Mucosa of stomach (tissue), 1 donor: Measurements from ENCODE around the gene MAEA.
"Not testable (repeated sequence)": the region's sequence is repeated elsewhere in the genome, so short reads cannot be mapped to it uniquely, and the experiment has no call there.

Experiments used
- H3K27me3 ChIP-seq: one replicate; pipeline ENCODE4 v1.7.0; 2013; ENCODE audit warnings: mild to moderate bottlenecking, low read length; ENCODE audit not compliant: control insufficient read depth, insufficient read depth
- H3K36me3 ChIP-seq: one replicate; pipeline ENCODE4 v1.7.0; 2013; ENCODE audit warnings: low read length; ENCODE audit not compliant: control insufficient read depth, insufficient read depth
- H3K4me1 ChIP-seq: one replicate; pipeline ENCODE4 v1.7.0; 2013; ENCODE audit warnings: mild to moderate bottlenecking, low read length; ENCODE audit not compliant: control insufficient read depth, insufficient read depth
- H3K4me3 ChIP-seq: one replicate; pipeline ENCODE4 v1.7.0; 2013; ENCODE audit warnings: low read length
- H3K9ac ChIP-seq: one replicate; pipeline ENCODE4 v1.7.0; 2013; ENCODE audit warnings: mild to moderate bottlenecking, low read length, moderate library complexity
- H3K9me3 ChIP-seq: one replicate; pipeline ENCODE4 v1.7.0; 2013; ENCODE audit warnings: mild to moderate bottlenecking, low read length, moderate library complexity; ENCODE audit not compliant: control insufficient read depth
- donor health status: Pancreatic carcinoma.

Gene MAEA

GRCh38 chr4:1292703-1293011 lies 3.0 kb downstream of the MAEA start:
- not testable (repeated sequence) for H3K9ac ChIP-seq, H3K36me3 ChIP-seq, H3K4me3 ChIP-seq, H3K9me3 ChIP-seq, H3K27me3 ChIP-seq
- peaks cover 25% of the 10 kb centered on the region for H3K4me1 ChIP-seq

DNA sequence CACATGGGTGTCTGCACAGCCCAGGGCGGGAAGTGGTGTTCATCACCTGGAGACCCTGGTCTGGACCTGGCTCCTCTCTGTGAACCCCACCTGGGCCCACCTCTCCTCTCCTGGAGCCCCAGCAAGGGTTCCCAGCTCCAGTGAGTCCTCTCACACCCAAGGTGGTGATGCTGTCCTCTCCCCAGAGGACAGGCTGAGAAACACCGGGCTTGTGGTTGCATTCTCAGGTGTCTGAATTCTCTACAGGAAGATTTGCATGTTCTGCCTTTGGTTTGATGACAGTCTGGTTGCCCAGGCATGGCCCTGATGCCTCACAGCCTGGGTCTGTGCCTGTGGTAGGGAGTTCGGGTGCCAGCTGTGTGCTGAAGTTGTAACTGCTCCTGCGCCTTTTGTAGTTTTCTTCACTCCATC lies 3.8 kb downstream of the MAEA start:
- Histone ChIP-seq H3K4me1 (peaks cover 25% of the 10 kb centered on the region), H3K4me3 (no peak overlapping the region), H3K9ac (peak overlapping the region; percentile 43), H3K9me3 (no peaks in the 10 kb centered on the region), H3K36me3 (peaks cover 4% of the 10 kb centered on the region), H3K27me3 (no peaks in the 10 kb centered on the region)

DNA sequence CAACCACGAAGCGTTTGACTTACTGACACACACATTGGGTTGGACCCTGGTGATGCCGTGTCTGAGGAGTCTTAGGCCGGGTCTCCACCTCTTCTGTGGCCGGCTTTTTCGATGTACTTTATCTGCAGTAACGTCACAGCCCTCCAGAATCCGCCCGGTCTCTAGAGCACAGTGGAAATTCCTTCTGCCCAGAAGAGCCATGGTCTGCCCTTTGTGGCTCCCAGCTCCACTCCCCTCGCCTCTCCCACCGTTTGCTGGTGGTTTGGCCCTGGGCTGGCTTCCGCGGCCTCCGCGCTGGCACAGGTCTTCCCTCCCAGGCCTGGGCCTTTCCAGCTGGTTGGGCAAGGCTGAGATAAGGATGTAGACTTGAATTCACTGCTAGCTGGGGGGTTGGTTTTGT lies 4.3 kb downstream of the MAEA start:
- H3K4me1 ChIP-seq, result peaks cover 25% of the 10 kb centered on the region
- H3K27me3 ChIP-seq, result no peaks in the 10 kb centered on the region
- peak overlapping the region; percentile 43 for H3K9ac ChIP-seq
- H3K9me3 ChIP-seq, result no peaks in the 10 kb centered on the region
- no peak overlapping the region for H3K4me3 ChIP-seq
- H3K36me3 ChIP-seq, result peaks cover 4% of the 10 kb centered on the region

GRCh38 chr4:1294424-1294823 lies 4.7 kb downstream of the MAEA start:
- Histone ChIP-seq H3K4me3 (no peak overlapping the region), H3K9ac (no peak overlapping the region), H3K9me3 (no peaks in the 10 kb centered on the region), H3K27me3 (no peaks in the 10 kb centered on the region), H3K36me3 (peaks cover 4% of the 10 kb centered on the region), H3K4me1 (peaks cover 25% of the 10 kb centered on the region)

DNA sequence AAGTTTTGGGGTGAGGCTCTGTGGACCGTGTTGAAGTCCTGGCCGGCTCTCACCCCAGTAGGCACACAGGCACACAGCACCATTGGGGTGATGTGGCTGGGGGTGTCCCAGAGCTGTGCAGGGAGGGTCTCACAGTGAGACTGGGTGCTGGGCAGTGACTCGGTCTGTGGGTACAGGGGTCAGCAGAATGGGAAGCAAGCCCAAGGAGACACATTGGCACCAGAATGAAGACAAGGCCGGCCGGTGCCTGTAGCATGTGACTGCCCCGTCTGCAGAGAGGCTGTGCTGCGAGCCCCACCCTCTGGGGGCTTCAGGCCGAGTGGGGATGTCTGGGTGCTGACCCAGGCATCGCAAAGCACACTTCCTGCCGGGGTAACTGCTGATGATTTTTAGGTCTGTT lies 5.2 kb downstream of the MAEA start:
- Histone ChIP-seq H3K27me3 (no peaks in the 10 kb centered on the region), H3K9me3 (no peaks in the 10 kb centered on the region), H3K9ac (no peak overlapping the region), H3K36me3 (peaks cover 4% of the 10 kb centered on the region), H3K4me3 (no peak overlapping the region), H3K4me1 (peaks cover 25% of the 10 kb centered on the region)

DNA sequence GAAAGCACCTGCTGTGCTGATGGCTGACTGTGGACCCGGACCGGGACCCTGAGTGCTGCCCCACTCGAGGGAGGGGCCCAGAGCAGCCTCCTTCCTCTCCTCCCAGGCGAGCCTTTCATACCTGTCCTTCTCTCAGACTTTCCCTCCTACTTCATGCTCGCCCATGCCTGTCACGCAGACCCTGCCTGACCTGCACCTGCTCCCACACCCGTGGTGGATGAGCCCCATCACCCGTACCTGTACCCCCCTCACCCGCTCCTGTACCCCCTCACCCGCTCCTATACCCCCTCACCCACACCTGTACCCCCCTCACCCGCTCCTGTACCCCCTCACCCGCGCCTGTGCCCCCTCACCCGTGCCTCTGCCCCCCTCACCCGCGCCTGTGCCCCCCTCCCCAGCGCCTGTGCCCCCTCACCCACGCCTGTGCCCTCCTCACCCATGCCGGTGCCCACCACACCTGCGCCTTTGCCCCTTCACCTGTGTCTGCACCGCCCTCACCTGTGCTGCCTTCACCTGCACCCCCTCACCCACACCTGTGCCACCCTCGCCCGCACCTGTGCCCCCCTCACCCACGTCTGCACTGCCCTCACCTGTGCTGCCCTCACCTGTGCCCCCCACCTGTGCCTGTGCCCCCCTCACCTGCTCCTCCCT lies 5.8 kb downstream of the MAEA start:
- Histone ChIP-seq H3K4me1 (peaks cover 25% of the 10 kb centered on the region), H3K9ac (no peak overlapping the region), H3K4me3 (no peak overlapping the region), H3K36me3 (peaks cover 4% of the 10 kb centered on the region), H3K27me3 (no peaks in the 10 kb centered on the region), H3K9me3 (no peaks in the 10 kb centered on the region)

- Histone ChIP-seq H3K27me3 (no peaks in the 10 kb centered on the region), H3K9me3 (no peaks in the 10 kb centered on the region), H3K36me3 (peaks cover 4% of the 10 kb centered on the region), H3K4me3 (no peak overlapping the region), H3K9ac (no peak overlapping the region), H3K4me1 (peaks cover 17% of the 10 kb centered on the region)
Observed at GRCh38 chr4:1296324-1297022, 6.8 kb downstream of the MAEA start.

GRCh38 chr4:1297023-1297395 lies 7.3 kb downstream of the MAEA start:
- H3K36me3 ChIP-seq, result peaks cover 4% of the 10 kb centered on the region
- H3K9me3 ChIP-seq, result no peaks in the 10 kb centered on the region
- no peak overlapping the region for H3K9ac ChIP-seq
- H3K4me3 ChIP-seq, result no peak overlapping the region
- H3K4me1 ChIP-seq, result peaks cover 14% of the 10 kb centered on the region
- no peaks in the 10 kb centered on the region for H3K27me3 ChIP-seq

DNA sequence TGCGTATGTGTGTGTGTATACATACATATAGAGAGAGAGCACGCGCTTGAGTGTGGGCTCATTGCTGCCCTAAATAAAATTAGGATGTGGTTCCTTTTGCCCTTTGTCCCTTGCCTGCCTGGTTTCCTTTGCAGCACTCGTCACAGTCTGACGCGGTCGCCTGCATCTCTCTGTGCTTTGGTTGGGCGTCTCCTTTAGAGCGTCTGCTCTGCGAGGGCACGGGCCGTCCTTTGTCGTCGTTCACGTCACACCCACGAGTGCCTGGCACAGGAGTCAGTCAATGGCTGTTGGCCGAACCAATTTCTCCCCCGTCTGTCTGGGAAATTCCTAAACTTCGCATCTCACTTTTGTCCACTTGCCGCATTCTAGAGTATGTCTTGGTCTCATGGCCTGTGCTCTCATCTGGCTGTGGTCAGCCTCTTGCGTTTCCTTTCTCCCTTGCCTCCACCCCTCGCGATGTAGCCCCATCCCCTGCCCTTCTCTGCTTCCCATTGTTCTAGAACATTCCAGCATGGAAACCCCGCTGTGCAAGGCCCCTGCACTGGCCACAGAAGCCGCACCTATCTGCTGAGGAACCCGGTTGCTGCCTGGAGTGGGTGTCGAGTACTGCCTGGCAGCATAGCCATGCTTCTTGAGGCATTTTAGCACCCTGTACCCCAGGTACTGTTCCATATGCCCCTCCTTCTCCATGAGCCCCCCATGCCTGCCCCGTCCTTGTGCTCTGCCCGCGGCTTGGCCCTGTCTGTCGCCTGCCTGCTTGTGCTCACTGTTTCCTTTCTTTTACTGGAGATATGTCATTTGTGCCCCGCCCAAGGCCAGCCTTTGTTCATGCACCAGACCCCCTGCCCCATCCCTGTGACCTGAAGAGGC lies 8.0 kb downstream of the MAEA start:
- H3K9ac ChIP-seq, result no peak overlapping the region
- no peaks in the 10 kb centered on the region for H3K27me3 ChIP-seq
- peaks cover 4% of the 10 kb centered on the region for H3K36me3 ChIP-seq
- peaks cover 10% of the 10 kb centered on the region for H3K4me1 ChIP-seq
- no peaks in the 10 kb centered on the region for H3K9me3 ChIP-seq
- H3K4me3 ChIP-seq, result no peak overlapping the region

- Histone ChIP-seq H3K9ac (no peak overlapping the region), H3K4me1 (peaks cover 10% of the 10 kb centered on the region), H3K36me3 (peaks cover 4% of the 10 kb centered on the region), H3K27me3 (no peaks in the 10 kb centered on the region), H3K4me3 (no peak overlapping the region), H3K9me3 (no peaks in the 10 kb centered on the region)
Observed at GRCh38 chr4:1298461-1298860, 8.8 kb downstream of the MAEA start.

- peaks cover 2% of the 10 kb centered on the region for H3K4me1 ChIP-seq
- H3K4me3 ChIP-seq, result no peak overlapping the region
- peaks cover 4% of the 10 kb centered on the region for H3K36me3 ChIP-seq
- no peaks in the 10 kb centered on the region for H3K27me3 ChIP-seq
- no peaks in the 10 kb centered on the region for H3K9me3 ChIP-seq
- H3K9ac ChIP-seq, result no peak overlapping the region
Observed at GRCh38 chr4:1299301-1299860, 9.7 kb downstream of the MAEA start.
